Activated T-helper 1 cell treated with anti-CD3 and anti-CD28 coated beads, Interleukin-12 subunit alpha, Interleukin-12 subunit beta, Interleukin-2, Interleukin-4 antibody, amounts not matched to agents 30 ng/mL and 10 ng/mL and 1 ng/mL, durations not matched to agents 14 hours and 24 hours and 36 hours (primary cell): ENCODE data around the gene ELF2. TPM values are rescaled to one million over a fixed set of nuclear protein-coding genes. Genes with fewer than 3 reads are reported as not detected.
A peak's percentile ranks its signal among the peaks of the same experiment; 100 is the strongest.
"Not testable (repeated sequence)": the region's sequence is repeated elsewhere in the genome, so short reads cannot be mapped to it uniquely, and the experiment has no call there.

Experiments used
- DNase-seq: peaks from one replicate; pipeline ENCODE4 v3.0.0; 2021; ENCODE audit warnings: low spot score
- H3K27ac Mint-ChIP-seq: one replicate; pipeline ENCODE4 v1.8.0; 2021; ENCODE audit warnings: mild to moderate bottlenecking, mixed read lengths
- H3K27me3 Mint-ChIP-seq: one replicate; pipeline ENCODE4 v1.8.0; 2022; ENCODE audit warnings: mild to moderate bottlenecking, moderate library complexity, mixed read lengths; ENCODE audit not compliant: insufficient read depth
- H3K36me3 Mint-ChIP-seq: one replicate; pipeline ENCODE4 v1.8.0; 2021; ENCODE audit warnings: low read depth, mixed read lengths
- H3K4me1 Mint-ChIP-seq: one replicate; pipeline ENCODE4 v1.8.0; 2021; ENCODE audit warnings: low read depth, mixed read lengths
- H3K4me3 Mint-ChIP-seq: one replicate; pipeline ENCODE4 v1.8.0; 2021; ENCODE audit warnings: mild to moderate bottlenecking, moderate library complexity, mixed read lengths
- H3K9me3 Mint-ChIP-seq: one replicate; pipeline ENCODE4 v1.8.0; 2021; ENCODE audit warnings: mixed read lengths
- intact Hi-C: fragments of 100-400 bp; cut with micrococcal nuclease; formaldehyde crosslinking; loops from one replicate; pipeline ENCODE4 v1.15.1; 2024
- total RNA-seq: library from RNA; stranded (reverse); gene quantifications from 2 replicates; pipeline ENCODE4 v1.2.3, GENCODE V29; 2022

ELF2 gene
- total RNA-seq, 1 donor from 2014 or later = 26.3 TPM

DNA sequence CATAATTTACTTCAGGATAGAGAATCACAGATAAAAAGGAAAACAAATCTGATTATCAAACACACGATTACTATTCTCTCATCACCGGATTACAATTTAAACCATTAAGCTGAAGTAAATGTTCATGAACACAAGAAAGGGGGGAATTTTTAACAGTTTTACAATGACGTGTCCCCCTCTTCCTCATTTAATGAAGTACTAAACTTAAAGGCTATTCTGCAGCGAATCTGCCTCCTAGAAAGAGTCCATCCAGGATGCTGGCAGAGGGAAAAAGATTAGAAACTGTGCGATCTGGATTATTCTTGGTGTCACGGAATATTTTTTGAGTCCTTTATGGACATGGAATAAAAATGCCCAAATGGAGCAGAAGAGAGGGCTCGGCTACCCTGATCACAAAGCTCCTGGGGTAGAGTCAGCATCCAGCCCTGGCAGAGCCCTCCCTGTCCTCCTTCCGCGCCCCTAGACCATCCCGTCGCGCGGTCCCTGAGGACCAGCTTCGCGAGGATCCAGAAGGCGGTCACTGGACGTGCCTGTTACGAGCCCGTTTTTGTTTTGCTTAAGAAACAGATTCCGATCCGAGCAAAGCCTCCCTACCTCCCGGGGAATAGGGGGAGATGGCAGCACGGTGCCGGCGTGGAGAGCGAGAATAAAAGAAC, 1.2 kb downstream of the ELF2 start:
- Mint-ChIP-seq H3K27ac (peak overlapping the region; percentile 84), H3K27me3 (peaks cover 35% of the 10 kb centered on the region), H3K4me1 (peaks cover 42% of the 10 kb centered on the region), H3K9me3 (no peaks in the 10 kb centered on the region), H3K36me3 (no peaks in the 10 kb centered on the region), H3K4me3 (peak overlapping the region; percentile 93)
- no peak for DNase-seq
- intact Hi-C loops = loop anchor here (1.0 to 5.0 kb wide), 9 partner anchors 53 to 1197 kb away; partner anchors contain the start of genes SCOC, SETD7 and SLC7A11

DNA sequence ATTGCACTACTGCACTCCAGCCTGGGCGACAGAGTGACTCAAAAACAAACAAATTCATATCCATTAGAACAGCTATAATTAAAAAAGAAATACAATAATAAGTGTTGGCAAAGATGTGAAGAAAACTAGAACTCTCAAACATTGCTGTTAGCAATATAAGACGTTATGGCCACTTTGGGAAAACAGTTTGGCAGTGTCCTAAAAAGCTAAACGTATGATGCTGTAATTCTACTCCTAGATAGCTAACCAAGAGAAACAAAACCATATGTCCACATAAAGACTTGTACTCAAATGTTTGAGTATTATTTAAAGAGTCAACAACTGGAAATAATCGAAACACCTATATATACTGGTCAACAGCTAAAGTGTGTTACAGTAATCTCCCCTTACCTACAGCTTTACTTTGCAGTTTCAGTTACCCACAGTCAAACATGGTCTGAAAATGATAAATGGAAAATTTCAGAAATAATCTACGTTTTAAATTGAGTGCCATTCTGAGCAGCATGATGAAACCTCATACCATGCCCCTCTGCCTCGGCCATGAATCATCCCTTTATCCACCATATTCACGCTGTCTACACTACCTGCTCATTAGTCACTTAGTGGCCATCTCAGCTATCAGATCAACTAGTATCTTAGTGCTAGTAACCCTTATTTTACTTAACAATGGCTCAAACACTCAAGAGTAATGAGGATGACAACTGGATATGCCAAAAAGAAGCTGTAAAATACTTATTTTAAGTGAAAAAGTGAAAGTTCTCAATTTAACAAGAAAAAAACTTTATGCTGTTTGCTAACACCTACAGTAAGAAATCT, 4.9 kb downstream of the ELF2 start:
- no peak overlapping the region for H3K27ac Mint-ChIP-seq
- no peaks in the 10 kb centered on the region for H3K9me3 Mint-ChIP-seq
- H3K4me3 Mint-ChIP-seq = no peak overlapping the region
- peaks cover 27% of the 10 kb centered on the region for H3K4me1 Mint-ChIP-seq
- peaks cover 3% of the 10 kb centered on the region for H3K36me3 Mint-ChIP-seq
- peaks cover 19% of the 10 kb centered on the region for H3K27me3 Mint-ChIP-seq
- DNase-seq = no peak
- intact Hi-C loops = loop anchor here (5.0 kb wide), 1 partner anchor 35 kb away; no protein-coding TSS in a partner anchor

DNA sequence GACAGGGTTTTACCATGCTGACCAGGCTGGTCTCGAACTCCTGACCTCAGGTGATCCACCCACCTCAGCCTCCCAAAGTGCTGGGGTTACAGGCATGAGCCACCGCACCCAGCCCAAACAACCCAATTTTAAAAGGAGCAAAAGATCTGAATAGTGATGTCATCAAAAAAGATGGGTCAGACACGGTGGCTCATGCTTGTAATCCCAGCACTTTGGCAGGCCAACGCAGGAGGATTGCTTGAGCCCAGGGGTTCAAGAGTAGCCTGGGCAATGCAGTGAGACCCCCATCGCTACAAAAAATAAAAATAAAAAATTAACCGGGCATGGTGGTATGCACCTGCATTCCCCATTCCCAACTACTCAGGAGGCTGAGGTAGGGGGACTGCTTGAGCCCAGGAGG, 6.1 kb downstream of the ELF2 start:
- peaks cover 25% of the 10 kb centered on the region for H3K4me1 Mint-ChIP-seq
- no peak overlapping the region for H3K4me3 Mint-ChIP-seq
- intact Hi-C loops = loop anchor here (5.0 kb wide), 1 partner anchor 34 kb away; no protein-coding TSS in a partner anchor
- no peak overlapping the region for H3K27ac Mint-ChIP-seq
- H3K27me3 Mint-ChIP-seq = peaks cover 17% of the 10 kb centered on the region
- H3K9me3 Mint-ChIP-seq = no peaks in the 10 kb centered on the region
- peaks cover 3% of the 10 kb centered on the region for H3K36me3 Mint-ChIP-seq
- DNase-seq = no peak

DNA sequence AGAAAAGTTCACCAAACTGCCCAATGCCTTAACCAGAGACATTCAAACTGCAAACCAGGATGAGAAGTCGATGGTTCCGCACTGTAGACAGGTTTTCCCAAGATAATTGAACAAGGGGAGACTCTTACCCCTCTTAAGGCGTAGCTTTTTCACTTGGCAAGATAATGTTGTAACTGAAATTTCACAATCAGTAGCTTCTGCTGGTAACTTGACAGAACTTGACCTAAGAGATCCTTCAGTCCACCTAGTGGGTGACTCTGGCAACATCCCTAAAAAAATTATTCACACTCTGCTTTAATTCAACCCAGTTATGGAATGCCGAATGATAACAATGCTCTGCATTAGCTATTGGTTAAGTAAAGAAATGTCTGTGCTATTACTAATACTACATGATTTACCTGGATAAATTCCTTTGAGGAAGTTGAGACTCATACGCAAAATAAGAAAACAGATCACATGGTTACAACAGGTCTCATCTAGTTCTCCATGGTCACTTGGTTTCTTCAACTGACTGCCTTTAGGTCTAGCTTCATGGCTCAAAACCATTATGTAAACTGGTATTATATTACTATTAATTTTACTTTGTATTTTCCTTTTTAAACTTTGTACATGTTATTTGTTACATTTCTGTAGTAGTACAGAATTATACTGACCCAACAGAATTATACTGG, 9.1 kb downstream of the ELF2 start:
- intact Hi-C loops = loop anchor here (2.0 kb wide), 1 partner anchor 69 kb away; no protein-coding TSS in a partner anchor
- H3K27ac Mint-ChIP-seq = no peak overlapping the region

DNA sequence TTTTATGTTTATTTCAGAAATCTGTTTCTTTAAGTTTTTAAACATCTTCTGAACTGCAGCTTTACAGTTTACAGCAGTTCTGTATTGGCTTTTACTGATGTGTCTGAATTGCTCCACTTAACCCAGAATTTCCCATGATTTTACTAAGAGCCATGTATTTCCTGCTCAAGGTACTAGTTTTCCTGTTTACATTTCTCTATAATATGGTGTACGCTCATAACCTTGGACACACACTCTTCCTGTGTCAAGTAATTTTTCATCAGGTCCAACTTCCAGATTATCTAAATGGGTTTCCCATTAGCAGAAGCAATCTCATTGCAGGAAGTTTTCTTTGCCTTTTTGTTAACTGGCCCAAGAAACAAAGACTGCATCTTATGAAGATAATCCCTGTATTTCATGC, 12.3 kb downstream of the ELF2 start:
- no peaks in the 10 kb centered on the region for H3K27me3 Mint-ChIP-seq
- no peak overlapping the region for H3K4me3 Mint-ChIP-seq
- no peak overlapping the region for H3K27ac Mint-ChIP-seq
- DNase-seq = no peak
- H3K36me3 Mint-ChIP-seq = peaks cover under 1% of the 10 kb centered on the region
- no peaks in the 10 kb centered on the region for H3K9me3 Mint-ChIP-seq
- peaks cover 17% of the 10 kb centered on the region for H3K4me1 Mint-ChIP-seq
- intact Hi-C loops = no loop called here

More for the DNA sequence above, 9.1 kb downstream of the ELF2 start:
- H3K4me1 Mint-ChIP-seq = peaks cover 23% of the 10 kb centered on the region
- no peaks in the 10 kb centered on the region for H3K9me3 Mint-ChIP-seq
- H3K4me3 Mint-ChIP-seq = no peak overlapping the region
- DNase-seq = no peak
- peaks cover 3% of the 10 kb centered on the region for H3K36me3 Mint-ChIP-seq
- no peaks in the 10 kb centered on the region for H3K27me3 Mint-ChIP-seq

DNA sequence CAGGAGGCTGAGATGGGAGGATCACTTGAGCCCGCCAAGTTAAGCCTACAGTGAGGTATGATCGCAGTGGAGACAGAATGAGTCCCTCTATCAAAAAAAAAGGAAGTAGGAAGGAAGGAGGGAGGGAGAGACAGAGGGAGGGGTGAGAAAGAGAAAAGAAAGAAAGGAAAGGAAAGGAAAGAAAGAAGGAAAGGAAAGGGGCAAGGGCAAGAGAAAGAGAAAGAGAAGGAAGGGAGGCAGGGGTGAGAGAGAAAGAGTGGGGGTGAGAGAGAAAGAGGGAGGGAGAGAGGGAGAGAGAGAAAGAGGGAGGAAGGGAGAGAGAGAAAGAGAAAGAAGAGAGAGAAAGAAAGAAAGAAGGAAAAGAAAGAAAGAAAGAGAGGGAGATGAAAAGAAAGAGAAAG, 13.2 kb downstream of the ELF2 start:
- H3K27me3 Mint-ChIP-seq = no peaks in the 10 kb centered on the region
- no peak overlapping the region for H3K4me3 Mint-ChIP-seq
- peaks cover 17% of the 10 kb centered on the region for H3K4me1 Mint-ChIP-seq
- H3K9me3 Mint-ChIP-seq = no peaks in the 10 kb centered on the region
- DNase-seq = no peak
- H3K27ac Mint-ChIP-seq = no peak overlapping the region
- intact Hi-C loops = no loop called here
- peaks cover 3% of the 10 kb centered on the region for H3K36me3 Mint-ChIP-seq

DNA sequence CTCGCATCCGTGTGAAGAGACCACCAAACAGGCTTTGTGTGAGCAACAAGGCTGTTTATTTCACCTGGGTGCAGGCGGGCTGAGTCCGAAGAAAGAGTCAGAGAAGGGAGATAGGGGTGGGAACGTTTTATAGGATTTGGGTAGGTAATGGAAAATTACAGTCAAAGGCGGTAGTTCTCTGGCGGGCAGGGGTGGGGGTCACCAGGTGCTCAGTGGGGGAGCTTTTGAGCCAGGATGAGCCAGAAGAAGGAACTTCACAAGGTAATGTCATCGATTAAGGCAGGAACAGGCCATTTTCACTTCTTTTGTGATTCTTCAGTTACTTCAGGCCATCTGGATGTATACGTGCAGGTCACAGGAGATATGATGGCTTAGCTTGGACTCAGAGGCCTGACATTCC, 19.0 kb downstream of the ELF2 start:
- H3K9me3 Mint-ChIP-seq, H3K27ac Mint-ChIP-seq, H3K4me3 Mint-ChIP-seq, intact Hi-C loops, H3K27me3 Mint-ChIP-seq, DNase-seq, H3K36me3 Mint-ChIP-seq: not testable (repeated sequence)
- H3K4me1 Mint-ChIP-seq = peaks cover 13% of the 10 kb centered on the region

DNA sequence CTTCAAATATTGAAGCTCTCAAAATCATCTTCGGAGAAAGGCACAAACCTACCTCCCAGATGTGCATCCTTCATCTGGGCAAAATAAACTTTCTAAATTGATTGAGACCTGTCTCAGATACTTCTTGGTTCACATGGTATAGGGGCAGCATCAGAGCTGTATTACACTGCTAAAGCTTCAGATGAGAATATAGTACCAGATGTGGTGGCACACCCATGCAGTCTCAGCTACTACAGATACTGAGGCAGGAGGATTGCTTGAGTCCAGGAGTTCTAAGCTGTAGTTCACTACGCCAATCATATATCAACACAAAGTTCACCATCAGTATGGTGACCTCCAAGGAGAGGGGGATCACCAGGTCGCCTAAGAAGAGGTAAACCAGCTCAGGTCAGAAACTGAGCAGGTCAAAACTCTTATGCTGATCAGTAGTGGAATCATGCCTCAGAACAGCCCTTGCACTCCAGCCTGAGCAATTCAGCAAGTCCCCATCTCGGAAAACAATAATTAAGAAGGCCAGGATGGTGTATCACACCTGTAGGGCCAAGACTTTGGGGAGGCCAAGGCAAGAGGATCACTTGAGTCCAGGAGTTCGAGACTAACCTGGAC, 22.0 kb downstream of the ELF2 start:
- H3K4me3 Mint-ChIP-seq = no peak overlapping the region

DNA sequence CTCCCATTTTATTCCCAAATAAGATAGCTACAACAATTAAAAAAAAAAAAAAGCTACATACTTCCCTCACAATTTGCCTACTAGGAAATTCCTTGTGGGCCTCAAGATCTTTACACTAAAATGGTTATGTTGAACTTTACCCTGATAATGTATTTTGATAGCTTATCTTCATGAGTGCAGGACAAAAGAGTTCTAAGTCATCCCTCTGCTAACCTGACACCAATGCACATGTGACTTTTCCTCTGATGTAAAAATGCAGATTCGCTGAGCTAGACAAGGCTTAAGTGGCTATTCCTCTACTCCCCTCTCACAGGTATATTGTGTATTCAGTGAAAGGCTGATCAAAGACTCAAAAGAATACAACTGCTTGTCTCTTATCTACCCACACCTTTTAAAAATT, 22.5 kb downstream of the ELF2 start:
- H3K27ac Mint-ChIP-seq = no peak overlapping the region
- peaks cover 13% of the 10 kb centered on the region for H3K4me1 Mint-ChIP-seq
- intact Hi-C loops = no loop called here
- no peaks in the 10 kb centered on the region for H3K9me3 Mint-ChIP-seq
- H3K4me3 Mint-ChIP-seq = no peak overlapping the region
- peaks cover under 1% of the 10 kb centered on the region for H3K36me3 Mint-ChIP-seq
- peaks cover 4% of the 10 kb centered on the region for H3K27me3 Mint-ChIP-seq
- DNase-seq = no peak

More for the DNA sequence above, 22.0 kb downstream of the ELF2 start:
- H3K27me3 Mint-ChIP-seq = peaks cover 4% of the 10 kb centered on the region
- peaks cover 13% of the 10 kb centered on the region for H3K4me1 Mint-ChIP-seq
- intact Hi-C loops = no loop called here
- no peak for DNase-seq
- no peak overlapping the region for H3K27ac Mint-ChIP-seq
- H3K36me3 Mint-ChIP-seq = peaks cover 3% of the 10 kb centered on the region
- H3K9me3 Mint-ChIP-seq = no peaks in the 10 kb centered on the region

DNA sequence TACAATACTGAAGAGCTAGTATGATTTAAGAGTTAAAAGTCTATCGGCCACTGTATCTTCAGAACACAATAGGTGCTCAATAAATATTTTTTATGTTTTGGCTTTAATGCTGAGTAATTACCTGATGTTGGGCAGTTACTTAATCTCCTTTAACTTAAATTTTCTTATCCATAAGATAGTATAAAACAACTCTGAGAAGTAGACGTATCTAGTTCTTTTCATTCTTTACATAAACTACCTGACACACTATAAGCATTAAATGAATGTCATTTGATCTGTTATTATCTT, 22.9 kb downstream of the ELF2 start:
- Mint-ChIP-seq H3K27me3 (peaks cover 4% of the 10 kb centered on the region), H3K4me1 (peaks cover 13% of the 10 kb centered on the region), H3K36me3 (no peaks in the 10 kb centered on the region), H3K4me3 (no peak overlapping the region), H3K9me3 (no peaks in the 10 kb centered on the region), H3K27ac (no peak overlapping the region)
- intact Hi-C loops = no loop called here
- DNase-seq = no peak

DNA sequence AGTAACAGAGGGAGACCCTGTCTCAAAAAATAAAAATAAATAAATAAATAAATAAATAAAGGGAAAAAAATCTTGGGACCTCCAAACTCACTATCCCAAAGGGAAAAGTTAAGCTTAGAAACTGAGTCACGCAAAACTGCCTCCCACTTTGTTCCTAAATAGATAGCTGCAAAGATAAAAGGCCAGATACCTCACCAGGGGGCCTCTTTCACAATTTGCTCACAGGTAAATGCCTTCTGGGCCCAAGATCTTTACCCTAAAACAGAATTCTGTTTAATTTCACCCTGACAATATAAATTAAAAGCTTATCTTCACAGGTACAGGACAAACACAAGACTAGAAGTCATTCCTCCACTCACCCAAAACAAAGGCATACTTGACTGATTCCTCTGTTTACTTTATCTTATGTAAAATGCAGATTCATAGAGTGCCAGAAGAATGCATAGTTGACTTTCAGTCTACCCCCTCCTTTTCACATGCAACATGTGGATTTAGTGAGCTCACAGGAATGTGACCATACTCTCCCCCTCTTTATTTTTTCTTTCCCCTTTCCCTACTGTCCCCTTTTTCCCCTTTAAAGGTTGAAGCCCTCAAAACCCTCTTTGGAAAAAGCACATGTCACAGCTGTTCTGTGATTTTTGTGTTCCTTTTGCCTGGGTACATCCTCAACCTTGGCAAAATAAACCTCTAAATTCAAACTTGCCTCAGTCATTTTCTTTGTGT, 23.4 kb downstream of the ELF2 start:
- H3K36me3 Mint-ChIP-seq = no peaks in the 10 kb centered on the region
- no peak for DNase-seq
- H3K27ac Mint-ChIP-seq = no peak overlapping the region
- H3K9me3 Mint-ChIP-seq = no peaks in the 10 kb centered on the region
- no peak overlapping the region for H3K4me3 Mint-ChIP-seq
- H3K4me1 Mint-ChIP-seq = peaks cover 15% of the 10 kb centered on the region
- H3K27me3 Mint-ChIP-seq = peaks cover 4% of the 10 kb centered on the region
- intact Hi-C loops = no loop called here

DNA sequence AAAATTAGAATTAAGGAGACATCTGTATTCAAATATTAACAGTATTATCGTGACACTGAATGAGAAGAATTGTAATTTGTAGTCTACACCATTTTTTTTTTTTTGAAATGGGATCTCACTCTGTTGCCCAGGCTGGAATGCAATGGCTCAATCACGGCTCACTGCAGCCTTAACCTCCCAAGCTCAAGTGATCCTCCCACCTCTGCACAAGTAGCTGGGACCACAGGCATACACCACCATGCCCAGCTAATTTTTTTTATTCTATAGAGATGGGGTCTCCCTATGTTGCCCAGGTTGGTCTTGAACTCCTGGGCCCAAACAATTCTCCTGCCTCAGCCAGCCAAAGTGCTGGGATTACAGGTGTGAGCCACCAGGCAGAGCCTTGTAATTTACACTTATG, 24.8 kb downstream of the ELF2 start:
- H3K4me3 Mint-ChIP-seq = no peak overlapping the region
- H3K27ac Mint-ChIP-seq = no peak overlapping the region
- intact Hi-C loops = no loop called here
- DNase-seq = no peak
- peaks cover 4% of the 10 kb centered on the region for H3K27me3 Mint-ChIP-seq
- peaks cover 19% of the 10 kb centered on the region for H3K4me1 Mint-ChIP-seq
- no peaks in the 10 kb centered on the region for H3K9me3 Mint-ChIP-seq
- H3K36me3 Mint-ChIP-seq = no peaks in the 10 kb centered on the region
